Measurements from ENCODE around the gene SKIDA1. TPM values are rescaled to one million over a fixed set of nuclear protein-coding genes. Genes with fewer than 3 reads are reported as not detected.

Gene SKIDA1
- total RNA-seq, 1 experiment from 2014 or later, result 9.4 TPM

GRCh38 chr10:21495002-21495751 lies 30.3 kb downstream of the SKIDA1 start:
- ATAC-seq (no peak), DNase-seq (ENCODE audit: low spot score) (no peak)
- H3K27ac Mint-ChIP-seq, result peak overlapping the region; percentile 91
- ChIA-PET CTCF (interaction anchor here (0.9 to 5.9 kb wide), 15 partner anchors 7 to 417 kb away, joined by 3 to 84 read pairs (median 8); partner anchors contain the start of gene SKIDA1), POLR2A (interaction anchor here (0.5 to 6.1 kb wide), 19 partner anchors 10 to 600 kb away, joined by 3 to 103 read pairs (median 6); partner anchors contain the start of genes MLLT10 and SKIDA1)
- TF ChIP-seq ZBTB43 (CRISPR knock-in tag; IDR thresholded peaks at IDR 0.05) (no peak), SMAD4 (CRISPR knock-in tag; IDR thresholded peaks at IDR 0.05) (no peak), ZNF232 (CRISPR knock-in tag; IDR thresholded peaks at IDR 0.05) (no peak; the same call in 1 of the 2 replicates), FOXJ3 (CRISPR knock-in tag; IDR thresholded peaks at IDR 0.05; ENCODE audit: borderline replicate concordance) (no peak), RORB (CRISPR knock-in tag; IDR thresholded peaks at IDR 0.05) (no peak), STAT6 (CRISPR knock-in tag; conservative IDR thresholded peaks at IDR 0.05; ENCODE audit: low read depth) (no peak), ESRRA (CRISPR knock-in tag; IDR thresholded peaks at IDR 0.05; ENCODE audit: borderline replicate concordance) (0 out of 2 replicates have a peak, but pooled peaks have one; percentile 1), MYBL2 (CRISPR knock-in tag; IDR thresholded peaks at IDR 0.05) (peak; percentile 19; the same call in 1 of the 2 replicates), ZNF281 (CRISPR knock-in tag; IDR thresholded peaks at IDR 0.05) (no peak), ZNF263 (CRISPR knock-in tag; IDR thresholded peaks at IDR 0.05; ENCODE audit: low read depth) (0 out of 2 replicates have a peak, but pooled peaks have one; percentile 32), ERG (CRISPR knock-in tag; IDR thresholded peaks at IDR 0.05) (no peak), ZBTB21 (CRISPR knock-in tag; IDR thresholded peaks at IDR 0.05; ENCODE audit: borderline replicate concordance) (no peak), HMGA2 (CRISPR knock-in tag; IDR thresholded peaks at IDR 0.05) (0 out of 2 replicates have a peak, but pooled peaks have one; percentile 6), JAZF1 (CRISPR knock-in tag; IDR thresholded peaks at IDR 0.05) (no peak), GABPB1 (CRISPR knock-in tag; IDR thresholded peaks at IDR 0.05) (no peak), ZNF317 (CRISPR knock-in tag; IDR thresholded peaks at IDR 0.05; ENCODE audit: borderline replicate concordance, low read depth) (no peak), ZNF138 (CRISPR knock-in tag; conservative IDR thresholded peaks at IDR 0.05) (no peak), ZNF219 (CRISPR knock-in tag; IDR thresholded peaks at IDR 0.05; ENCODE audit: borderline replicate concordance) (no peak), ETV6 (CRISPR knock-in tag; IDR thresholded peaks at IDR 0.05) (no peak), NR3C1 (CRISPR knock-in tag; conservative IDR thresholded peaks at IDR 0.05; ENCODE audit: low read depth) (no peak), JUN (CRISPR knock-in tag; IDR thresholded peaks at IDR 0.05) (no peak)
- TF ChIP-seq, protein P1, sequence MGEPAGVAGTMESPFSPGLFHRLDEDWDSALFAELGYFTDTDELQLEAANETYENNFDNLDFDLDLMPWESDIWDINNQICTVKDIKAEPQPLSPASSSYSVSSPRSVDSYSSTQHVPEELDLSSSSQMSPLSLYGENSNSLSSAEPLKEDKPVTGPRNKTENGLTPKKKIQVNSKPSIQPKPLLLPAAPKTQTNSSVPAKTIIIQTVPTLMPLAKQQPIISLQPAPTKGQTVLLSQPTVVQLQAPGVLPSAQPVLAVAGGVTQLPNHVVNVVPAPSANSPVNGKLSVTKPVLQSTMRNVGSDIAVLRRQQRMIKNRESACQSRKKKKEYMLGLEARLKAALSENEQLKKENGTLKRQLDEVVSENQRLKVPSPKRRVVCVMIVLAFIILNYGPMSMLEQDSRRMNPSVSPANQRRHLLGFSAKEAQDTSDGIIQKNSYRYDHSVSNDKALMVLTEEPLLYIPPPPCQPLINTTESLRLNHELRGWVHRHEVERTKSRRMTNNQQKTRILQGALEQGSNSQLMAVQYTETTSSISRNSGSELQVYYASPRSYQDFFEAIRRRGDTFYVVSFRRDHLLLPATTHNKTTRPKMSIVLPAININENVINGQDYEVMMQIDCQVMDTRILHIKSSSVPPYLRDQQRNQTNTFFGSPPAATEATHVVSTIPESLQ (CRISPR knock-in tag; IDR thresholded peaks at IDR 0.05), result no peak
- TF ChIP-seq, protein P2, sequence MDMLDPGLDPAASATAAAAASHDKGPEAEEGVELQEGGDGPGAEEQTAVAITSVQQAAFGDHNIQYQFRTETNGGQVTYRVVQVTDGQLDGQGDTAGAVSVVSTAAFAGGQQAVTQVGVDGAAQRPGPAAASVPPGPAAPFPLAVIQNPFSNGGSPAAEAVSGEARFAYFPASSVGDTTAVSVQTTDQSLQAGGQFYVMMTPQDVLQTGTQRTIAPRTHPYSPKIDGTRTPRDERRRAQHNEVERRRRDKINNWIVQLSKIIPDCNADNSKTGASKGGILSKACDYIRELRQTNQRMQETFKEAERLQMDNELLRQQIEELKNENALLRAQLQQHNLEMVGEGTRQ (CRISPR knock-in tag; IDR thresholded peaks at IDR 0.05), result no peak
- TF ChIP-seq, protein P3, sequence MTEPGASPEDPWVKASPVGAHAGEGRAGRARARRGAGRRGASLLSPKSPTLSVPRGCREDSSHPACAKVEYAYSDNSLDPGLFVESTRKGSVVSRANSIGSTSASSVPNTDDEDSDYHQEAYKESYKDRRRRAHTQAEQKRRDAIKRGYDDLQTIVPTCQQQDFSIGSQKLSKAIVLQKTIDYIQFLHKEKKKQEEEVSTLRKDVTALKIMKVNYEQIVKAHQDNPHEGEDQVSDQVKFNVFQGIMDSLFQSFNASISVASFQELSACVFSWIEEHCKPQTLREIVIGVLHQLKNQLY (CRISPR knock-in tag; IDR thresholded peaks at IDR 0.05), result no peak
- peak overlapping the region; percentile 82 for H3K4me3 Mint-ChIP-seq
- H3K9me3 Mint-ChIP-seq, result no peaks in the 10 kb centered on the region
- H3K4me1 Mint-ChIP-seq, result peaks cover 56% of the 10 kb centered on the region
- H3K36me3 Mint-ChIP-seq, result 0 out of 2 replicates have a peak, but pooled peaks cover 2% of the 10 kb centered on the region
- peaks cover 36% of the 10 kb centered on the region for H3K27me3 Mint-ChIP-seq (ENCODE audit: low read depth)
